Neural cell (in vitro differentiated cells): ENCODE results near the gene AZU1.

ENCODE experiments used
- EP300 ChIP-seq: fragments of 450-650 bp; conservative IDR thresholded peaks from 2 replicates; pipeline ENCODE4 v1.6.1; 2014; ENCODE audit warnings: antibody characterized with exemption, mild to moderate bottlenecking, moderate library complexity; ENCODE audit not compliant: poor library complexity, severe bottlenecking
- EZH2 ChIP-seq: fragments of 200-600, 300-800 bp; shearing (Covaris generic), sonication (generic); IDR thresholded peaks from 2 replicates; pipeline ENCODE4 v1.6.1; 2014; ENCODE audit warnings: antibody characterized with exemption, low read length, borderline replicate concordance, mild to moderate bottlenecking; ENCODE audit not compliant: insufficient read depth, poor library complexity, severe bottlenecking
- MXI1 ChIP-seq: fragments of 450-650 bp; conservative IDR thresholded peaks from 2 replicates; pipeline ENCODE4 v1.6.1; 2014; ENCODE audit warnings: antibody characterized with exemption, mild to moderate bottlenecking; ENCODE audit not compliant: poor library complexity, severe bottlenecking
- POLR2AphosphoS5 ChIP-seq: IDR thresholded peaks from 2 replicates; pipeline ENCODE4 v1.6.1; 2012
- RAD21 ChIP-seq: fragments of 450-650 bp; conservative IDR thresholded peaks from 2 replicates; pipeline ENCODE4 v1.6.1; 2014; ENCODE audit warnings: antibody characterized with exemption, mild to moderate bottlenecking, moderate library complexity
- SMC3 ChIP-seq: fragments of 450-650 bp; conservative IDR thresholded peaks from 2 replicates; pipeline ENCODE4 v1.6.1; 2014; ENCODE audit warnings: antibody characterized with exemption, mild to moderate bottlenecking, moderate library complexity; ENCODE audit not compliant: poor library complexity
- TAF1 ChIP-seq: IDR thresholded peaks from 2 replicates; pipeline ENCODE4 v1.6.1; 2012; ENCODE audit warnings: low read depth
- TF ChIP-seq, protein P1 (sequence below): fragments of 450-650 bp; IDR thresholded peaks from 2 replicates; pipeline ENCODE4 v1.5.1; 2014; ENCODE audit warnings: antibody characterized with exemption, mild to moderate bottlenecking, moderate library complexity; ENCODE audit not compliant: poor library complexity, severe bottlenecking
- TF ChIP-seq, protein P2 (sequence below): IDR thresholded peaks from 2 replicates; pipeline ENCODE4 v1.6.1; 2012; ENCODE audit warnings: borderline replicate concordance

DNA sequence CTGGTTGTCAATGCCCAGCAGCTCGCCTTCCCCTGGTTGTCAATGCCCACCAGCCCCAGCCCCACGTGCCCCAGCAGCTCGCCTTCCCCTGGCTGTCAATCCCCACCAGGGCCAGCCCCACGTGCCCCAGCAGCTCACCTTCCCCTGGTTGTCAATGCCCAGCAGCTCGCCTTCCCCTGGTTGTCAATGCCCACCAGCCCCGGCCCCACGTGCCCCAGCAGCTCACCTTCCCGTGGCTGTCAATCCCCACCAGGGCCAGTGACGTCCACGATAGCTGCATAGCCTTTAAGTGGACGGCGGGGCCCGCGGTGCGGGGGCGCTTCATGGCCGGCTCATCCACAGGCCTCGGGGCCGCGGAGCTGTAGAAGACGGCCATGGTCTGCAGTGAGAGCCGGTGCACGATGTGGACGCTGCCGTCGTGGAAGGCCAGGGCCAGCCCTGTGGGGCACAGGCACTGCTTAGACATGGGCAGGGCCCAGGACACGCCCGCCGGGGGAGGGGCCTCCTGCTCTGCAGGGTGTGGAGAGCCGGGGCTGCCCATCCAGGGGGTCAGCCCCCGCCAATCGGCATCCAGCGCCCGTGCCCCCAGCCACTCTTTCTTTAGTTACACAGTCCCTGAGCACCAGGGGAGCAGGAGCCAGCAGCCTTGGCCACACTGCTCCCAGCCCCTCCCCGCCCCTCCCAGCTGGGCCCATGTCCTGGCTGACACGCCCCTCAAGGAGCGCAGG lies 52.2 kb downstream of the AZU1 start:
- TF ChIP-seq, protein P1, sequence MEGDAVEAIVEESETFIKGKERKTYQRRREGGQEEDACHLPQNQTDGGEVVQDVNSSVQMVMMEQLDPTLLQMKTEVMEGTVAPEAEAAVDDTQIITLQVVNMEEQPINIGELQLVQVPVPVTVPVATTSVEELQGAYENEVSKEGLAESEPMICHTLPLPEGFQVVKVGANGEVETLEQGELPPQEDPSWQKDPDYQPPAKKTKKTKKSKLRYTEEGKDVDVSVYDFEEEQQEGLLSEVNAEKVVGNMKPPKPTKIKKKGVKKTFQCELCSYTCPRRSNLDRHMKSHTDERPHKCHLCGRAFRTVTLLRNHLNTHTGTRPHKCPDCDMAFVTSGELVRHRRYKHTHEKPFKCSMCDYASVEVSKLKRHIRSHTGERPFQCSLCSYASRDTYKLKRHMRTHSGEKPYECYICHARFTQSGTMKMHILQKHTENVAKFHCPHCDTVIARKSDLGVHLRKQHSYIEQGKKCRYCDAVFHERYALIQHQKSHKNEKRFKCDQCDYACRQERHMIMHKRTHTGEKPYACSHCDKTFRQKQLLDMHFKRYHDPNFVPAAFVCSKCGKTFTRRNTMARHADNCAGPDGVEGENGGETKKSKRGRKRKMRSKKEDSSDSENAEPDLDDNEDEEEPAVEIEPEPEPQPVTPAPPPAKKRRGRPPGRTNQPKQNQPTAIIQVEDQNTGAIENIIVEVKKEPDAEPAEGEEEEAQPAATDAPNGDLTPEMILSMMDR, result no peak
- no peak for TF ChIP-seq EZH2
- no peak for TF ChIP-seq SMC3
- no peak for TF ChIP-seq POLR2AphosphoS5
- TF ChIP-seq, protein P2, sequence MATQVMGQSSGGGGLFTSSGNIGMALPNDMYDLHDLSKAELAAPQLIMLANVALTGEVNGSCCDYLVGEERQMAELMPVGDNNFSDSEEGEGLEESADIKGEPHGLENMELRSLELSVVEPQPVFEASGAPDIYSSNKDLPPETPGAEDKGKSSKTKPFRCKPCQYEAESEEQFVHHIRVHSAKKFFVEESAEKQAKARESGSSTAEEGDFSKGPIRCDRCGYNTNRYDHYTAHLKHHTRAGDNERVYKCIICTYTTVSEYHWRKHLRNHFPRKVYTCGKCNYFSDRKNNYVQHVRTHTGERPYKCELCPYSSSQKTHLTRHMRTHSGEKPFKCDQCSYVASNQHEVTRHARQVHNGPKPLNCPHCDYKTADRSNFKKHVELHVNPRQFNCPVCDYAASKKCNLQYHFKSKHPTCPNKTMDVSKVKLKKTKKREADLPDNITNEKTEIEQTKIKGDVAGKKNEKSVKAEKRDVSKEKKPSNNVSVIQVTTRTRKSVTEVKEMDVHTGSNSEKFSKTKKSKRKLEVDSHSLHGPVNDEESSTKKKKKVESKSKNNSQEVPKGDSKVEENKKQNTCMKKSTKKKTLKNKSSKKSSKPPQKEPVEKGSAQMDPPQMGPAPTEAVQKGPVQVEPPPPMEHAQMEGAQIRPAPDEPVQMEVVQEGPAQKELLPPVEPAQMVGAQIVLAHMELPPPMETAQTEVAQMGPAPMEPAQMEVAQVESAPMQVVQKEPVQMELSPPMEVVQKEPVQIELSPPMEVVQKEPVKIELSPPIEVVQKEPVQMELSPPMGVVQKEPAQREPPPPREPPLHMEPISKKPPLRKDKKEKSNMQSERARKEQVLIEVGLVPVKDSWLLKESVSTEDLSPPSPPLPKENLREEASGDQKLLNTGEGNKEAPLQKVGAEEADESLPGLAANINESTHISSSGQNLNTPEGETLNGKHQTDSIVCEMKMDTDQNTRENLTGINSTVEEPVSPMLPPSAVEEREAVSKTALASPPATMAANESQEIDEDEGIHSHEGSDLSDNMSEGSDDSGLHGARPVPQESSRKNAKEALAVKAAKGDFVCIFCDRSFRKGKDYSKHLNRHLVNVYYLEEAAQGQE, result no peak
- TF ChIP-seq EP300, result no peak
- TF ChIP-seq MXI1, result no peak
- no peak for TF ChIP-seq TAF1
- no peak for TF ChIP-seq RAD21
